ENCODE measurements around the gene ACSL6.

GRCh38 chr5:131987251-131987650, 24.2 kb downstream of the ACSL6 start:
- TF ChIP-seq EZH2 (IDR thresholded peaks at IDR 0.05; ENCODE audit: low read length, missing control alignments): no peak
- TF ChIP-seq, protein P1, sequence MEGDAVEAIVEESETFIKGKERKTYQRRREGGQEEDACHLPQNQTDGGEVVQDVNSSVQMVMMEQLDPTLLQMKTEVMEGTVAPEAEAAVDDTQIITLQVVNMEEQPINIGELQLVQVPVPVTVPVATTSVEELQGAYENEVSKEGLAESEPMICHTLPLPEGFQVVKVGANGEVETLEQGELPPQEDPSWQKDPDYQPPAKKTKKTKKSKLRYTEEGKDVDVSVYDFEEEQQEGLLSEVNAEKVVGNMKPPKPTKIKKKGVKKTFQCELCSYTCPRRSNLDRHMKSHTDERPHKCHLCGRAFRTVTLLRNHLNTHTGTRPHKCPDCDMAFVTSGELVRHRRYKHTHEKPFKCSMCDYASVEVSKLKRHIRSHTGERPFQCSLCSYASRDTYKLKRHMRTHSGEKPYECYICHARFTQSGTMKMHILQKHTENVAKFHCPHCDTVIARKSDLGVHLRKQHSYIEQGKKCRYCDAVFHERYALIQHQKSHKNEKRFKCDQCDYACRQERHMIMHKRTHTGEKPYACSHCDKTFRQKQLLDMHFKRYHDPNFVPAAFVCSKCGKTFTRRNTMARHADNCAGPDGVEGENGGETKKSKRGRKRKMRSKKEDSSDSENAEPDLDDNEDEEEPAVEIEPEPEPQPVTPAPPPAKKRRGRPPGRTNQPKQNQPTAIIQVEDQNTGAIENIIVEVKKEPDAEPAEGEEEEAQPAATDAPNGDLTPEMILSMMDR (conservative IDR thresholded peaks at IDR 0.05 in 1 of 2, IDR thresholded peaks at IDR 0.05 in 1 of 2; ENCODE audit: low read depth in 1 of 2, low read length in 2 of 2): no peak
